Epidermal melanocyte (primary cell): ENCODE results near the gene EBF4.
"Not testable (repeated sequence)": the region's sequence is repeated elsewhere in the genome, so short reads cannot be mapped to it uniquely, and the experiment has no call there.

Experiments
- DNase-seq: peaks from one replicate; pipeline ENCODE4 v3.0.0; 2011; ENCODE audit warnings: low spot score; ENCODE audit not compliant: insufficient read length

The EBF4 gene

DNA sequence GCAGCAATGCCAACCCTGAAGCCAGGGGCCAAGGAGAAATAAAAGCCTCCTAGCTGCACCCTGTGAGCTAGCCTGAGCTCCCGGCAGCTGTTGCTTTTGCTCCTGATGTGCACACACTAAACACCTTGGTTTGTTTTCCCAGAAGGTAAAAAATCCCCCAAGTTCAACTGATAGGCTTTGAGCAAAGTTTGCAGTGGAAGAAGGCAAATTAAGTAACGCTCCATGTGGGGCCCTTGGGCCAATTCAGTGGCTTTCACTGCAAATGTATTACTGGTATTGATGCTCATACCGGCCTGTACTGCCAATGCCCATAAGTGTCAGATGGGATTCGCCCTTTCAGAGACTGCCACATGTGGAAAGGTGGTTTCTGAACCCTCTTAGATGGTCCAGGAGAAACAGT is 19.1 kb upstream of the EBF4 start:
- DNase-seq: no peak

DNA sequence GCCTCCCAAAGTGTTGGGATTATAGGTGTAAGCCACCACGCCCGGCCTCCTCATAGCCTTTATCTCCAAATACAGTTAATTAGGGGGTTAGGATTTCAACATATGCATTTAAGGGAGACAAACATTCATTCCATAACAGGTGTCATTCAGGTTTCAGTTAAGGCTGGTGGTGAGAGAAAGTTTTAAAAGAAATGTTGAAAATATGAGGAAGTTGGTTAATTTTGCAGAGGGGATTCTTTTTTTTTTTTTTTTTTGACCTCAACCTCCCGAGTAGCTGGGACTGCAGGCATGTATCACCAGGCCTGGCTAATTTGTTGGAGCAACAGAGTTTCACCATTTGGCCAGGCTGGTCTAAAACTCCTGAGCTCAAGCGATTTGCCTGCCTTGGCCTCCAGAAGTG is 12.5 kb upstream of the EBF4 start:
- DNase-seq: no peak

DNA sequence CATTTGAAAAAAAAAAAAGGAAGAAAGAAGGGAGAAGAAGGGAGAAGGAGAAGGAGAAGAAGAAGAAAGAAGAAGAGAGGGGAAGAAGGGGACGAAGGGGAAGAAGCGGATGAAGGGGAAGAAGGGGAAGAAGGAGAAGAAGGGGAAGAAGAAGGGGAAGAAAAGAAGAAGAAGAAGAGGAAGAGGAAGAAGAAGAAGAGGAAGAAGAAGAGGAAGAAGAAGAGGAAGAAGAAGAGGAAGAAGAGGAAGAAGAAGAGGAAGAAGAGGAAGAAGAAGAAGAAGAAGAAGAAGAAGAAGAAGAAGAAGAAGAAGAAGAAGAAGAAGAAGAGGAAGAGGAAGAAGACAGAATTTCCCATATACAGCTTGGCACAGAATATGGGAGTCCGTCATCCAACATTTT is 10.5 kb upstream of the EBF4 start:
- not testable (repeated sequence) for DNase-seq

DNA sequence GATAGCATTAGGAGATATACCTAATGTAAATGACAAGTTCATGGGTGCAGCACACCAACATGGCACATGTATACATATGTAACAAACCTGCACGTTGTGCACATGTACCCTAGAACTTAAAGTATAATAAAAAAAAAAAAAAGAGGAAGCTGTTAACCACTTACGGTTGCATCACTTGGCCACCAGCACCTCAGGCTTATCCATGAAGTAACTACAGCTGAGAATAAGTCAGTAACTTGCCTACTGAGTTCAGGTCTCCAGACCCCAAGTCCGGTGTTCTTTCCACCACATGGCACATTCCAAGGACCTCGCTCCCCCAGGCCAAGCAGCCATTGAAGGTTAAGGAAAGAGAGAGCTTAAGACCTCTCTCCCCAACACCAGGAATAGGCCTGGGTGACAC is 7.8 kb upstream of the EBF4 start:
- not testable (repeated sequence) for DNase-seq

DNA sequence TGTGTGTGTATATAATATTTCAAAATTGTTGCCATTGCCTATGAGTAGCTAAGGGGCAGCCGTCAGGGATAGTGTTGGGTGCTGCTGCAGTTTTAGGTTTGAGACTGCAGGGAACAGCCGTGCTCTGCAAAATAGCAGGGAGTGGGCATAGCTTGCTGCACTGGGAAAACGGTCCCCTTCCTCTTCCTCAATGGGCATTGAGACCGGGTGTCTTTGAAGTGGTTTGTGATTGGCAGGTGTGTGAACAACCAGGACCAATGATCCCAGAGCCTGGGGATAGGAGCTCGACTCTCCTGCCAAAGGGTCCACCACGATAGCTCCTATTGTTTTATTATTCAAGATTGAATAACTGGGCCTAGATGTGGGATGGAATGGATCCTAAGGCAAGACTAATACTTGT is 5.1 kb upstream of the EBF4 start:
- no peak for DNase-seq

DNA sequence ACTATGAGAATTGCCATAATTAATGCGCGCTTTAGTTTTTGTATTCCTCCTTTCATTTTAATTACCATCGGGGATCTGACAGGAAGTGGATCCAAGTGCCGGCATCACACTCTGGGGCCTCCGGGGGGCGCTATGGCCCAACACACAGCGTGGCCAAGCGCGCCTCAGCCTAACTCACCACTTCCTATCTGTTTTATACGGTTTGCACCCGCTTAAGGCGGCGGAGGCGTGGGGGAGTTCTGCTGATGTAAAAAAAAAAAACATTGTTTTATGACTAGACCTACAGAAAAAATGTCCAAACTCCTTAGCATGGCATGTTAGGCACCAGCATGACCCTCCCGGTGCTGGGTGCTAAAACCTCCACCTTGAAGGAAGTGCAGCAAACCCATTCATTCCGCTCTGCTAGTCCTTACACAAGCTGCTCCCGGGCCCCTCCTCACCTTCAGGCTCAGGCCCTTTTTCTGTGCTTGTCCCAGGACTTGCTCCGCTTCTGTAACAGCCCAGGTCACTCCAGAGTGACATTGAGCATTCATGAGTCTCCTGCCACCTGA is 4.5 kb upstream of the EBF4 start:
- peak; percentile 76 for DNase-seq

DNA sequence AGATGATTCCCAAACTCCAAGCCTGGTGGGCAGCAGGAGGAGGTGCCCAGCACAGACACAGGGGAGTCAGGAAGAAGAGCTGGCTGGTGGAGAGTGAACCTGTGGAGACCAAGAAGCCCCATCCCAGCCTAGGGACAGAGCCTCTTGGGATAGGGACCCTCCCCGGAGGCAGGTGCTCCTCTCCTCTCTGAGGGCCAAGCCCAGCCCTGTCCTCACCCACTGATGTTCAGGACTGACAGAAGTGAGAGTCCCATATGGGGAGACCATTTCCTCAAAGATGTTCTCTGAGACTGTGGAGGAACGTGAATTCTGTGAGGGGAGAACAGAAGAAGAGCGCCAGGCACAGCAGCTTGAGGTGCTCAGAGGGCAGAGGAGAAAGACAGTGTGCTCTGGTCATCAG is 2.4 kb upstream of the EBF4 start:
- DNase-seq: no peak

DNA sequence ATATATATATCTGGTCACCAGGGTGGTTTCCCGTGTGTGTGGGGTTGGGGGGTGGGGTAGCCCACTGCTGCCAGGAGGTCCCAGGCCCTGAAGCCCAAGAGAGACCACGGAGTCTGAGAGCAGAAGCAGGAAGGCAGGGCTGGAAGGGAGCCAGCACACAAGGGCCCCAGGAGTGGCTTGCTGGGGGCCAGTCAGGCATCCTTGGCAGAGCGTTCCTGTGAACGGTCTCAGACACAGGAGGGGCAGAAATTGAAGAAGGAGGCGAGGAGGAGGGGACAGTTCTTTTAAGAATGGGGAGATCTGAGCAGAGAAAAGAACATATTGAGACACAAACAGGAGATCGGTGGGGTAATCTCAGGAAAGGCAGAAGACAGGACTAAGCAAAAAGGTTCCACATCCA is 1.9 kb upstream of the EBF4 start:
- no peak for DNase-seq

DNA sequence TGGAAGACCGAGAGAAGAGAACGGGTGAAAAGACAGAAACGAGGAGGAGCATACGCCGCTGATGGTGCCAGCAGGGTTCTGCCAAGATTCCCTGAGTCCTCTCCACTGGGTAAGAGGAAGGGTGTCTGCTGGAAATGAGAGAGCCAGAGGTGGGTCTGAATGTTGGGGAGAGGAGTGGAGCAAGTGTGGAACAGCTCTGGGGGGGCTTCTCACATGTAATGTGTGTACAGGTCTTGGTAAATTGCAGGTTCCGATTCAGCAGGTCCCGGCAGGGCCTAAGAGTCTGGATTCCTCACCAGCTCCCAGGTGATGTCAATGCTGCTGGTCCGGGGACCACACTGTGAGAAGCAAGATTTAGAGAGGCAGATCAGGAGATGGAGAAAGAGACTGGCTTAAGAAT is 1.5 kb upstream of the EBF4 start:
- no peak for DNase-seq

DNA sequence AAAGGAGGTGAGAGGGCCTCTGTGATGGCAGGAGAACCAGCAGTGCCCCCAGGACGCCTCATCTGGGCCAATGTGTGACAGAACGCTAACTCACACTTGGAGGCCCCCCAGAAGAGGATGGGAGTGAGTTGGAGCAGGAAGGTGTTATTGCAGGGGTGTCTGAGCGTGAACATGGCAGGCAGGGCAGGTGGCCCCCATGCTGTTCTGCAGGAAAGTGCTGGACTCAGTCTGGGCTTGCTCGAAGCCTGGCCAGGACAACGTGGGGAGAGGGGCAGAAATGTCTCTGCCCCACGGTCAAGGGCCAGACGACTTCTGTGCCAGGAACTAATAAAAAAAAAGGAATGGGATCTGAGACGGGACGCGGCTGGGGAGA is 931 bp upstream of the EBF4 start:
- DNase-seq: no peak

DNA sequence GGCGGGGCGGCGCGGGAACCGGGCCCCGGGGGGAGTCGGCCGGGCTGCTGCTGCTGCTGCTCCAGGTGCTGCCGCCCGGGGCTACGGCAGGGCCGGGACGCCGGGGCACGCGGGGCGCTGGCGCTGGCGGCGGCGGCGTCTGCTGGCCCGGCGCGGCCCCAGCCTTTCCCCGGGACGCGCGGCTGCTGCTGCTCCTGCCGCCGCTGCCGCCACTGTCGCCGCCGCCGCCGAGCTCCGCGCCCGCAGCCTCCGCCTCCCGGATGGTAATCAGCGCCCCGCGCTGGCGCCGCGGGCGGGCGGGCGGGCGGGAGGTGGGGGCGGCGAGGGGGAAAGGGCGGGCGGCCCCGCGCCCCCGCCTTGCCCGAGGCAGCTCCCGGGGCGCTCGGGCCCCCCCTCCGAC is 306 bp downstream of the EBF4 start:
- no peak for DNase-seq

DNA sequence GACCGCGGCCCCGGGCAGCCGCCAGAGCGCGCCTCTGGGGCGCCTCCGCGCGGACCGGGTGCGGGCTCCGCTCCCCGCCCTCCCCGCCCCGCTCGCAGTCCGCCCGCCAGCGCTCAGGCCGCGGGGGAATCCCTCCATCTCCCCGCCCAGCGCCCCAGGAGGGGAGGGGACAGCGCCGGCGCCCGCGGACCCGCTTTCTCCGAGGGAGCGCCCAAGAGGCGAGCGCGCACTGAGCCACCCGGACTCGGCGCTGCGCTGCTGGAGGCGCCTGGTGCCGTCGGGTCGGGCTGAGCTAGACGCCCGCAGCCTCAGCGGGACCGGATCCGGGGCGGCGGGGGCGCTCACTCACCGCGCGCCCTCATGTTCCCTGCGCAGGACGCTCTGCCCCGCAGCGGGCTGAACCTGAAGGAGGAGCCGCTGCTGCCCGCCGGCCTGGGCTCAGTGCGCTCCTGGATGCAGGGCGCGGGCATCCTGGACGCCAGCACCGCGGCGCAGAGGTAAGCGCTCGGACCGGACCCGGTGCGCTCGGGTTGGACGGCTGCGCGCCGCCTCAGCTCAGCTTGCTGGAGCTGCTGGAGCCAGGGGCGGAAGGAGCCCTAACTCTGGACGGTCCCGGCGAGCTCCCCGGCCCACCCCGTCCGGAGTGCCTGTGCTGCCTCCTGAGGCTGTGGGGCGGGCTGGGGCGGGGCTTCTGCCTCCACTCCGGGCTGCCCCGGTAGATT is 867 bp downstream of the EBF4 start:
- no peak for DNase-seq

DNA sequence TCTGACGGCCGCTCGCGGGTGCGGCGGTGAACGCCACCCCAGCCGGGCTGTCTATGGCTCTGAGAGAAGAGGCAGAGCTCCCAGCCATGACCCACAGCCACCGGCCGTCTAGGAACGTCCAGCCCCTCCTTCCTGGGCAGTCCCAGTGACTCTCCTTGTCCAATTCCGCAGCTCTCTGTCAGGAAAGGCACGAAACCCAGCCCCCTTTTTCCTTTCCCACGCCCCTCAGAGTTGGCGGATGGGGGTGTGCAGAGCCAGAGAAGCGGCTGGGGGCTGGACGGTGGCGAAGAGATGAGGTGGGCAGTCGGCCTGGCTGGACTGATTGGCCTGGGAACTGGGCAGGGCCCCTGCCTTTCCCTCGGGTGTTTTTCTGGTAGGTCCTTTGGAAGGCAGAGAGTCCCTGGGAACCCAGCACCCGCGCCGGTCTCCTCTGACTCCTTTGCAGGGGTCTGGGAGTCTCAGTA is 1.5 kb downstream of the EBF4 start:
- no peak for DNase-seq

DNA sequence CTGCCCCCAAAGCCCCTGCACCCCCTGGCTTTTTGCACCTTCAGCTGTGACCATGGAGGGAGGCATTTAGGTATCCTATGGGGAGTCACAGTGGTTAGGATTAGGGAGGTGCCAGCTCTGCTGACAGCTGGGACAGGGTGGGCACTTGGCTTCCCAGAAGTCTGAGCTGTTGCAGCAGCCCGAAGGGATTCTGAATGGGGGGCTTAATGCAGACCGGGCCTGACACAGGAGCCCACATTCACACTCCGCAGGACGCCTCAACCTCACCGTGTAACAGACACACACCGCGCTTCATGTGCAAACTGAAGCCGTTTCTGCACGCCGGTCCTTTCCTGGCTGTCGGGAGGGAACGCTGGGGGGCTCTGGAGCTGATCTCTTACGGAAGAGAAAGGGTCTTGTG is 1.9 kb downstream of the EBF4 start:
- DNase-seq: no peak

DNA sequence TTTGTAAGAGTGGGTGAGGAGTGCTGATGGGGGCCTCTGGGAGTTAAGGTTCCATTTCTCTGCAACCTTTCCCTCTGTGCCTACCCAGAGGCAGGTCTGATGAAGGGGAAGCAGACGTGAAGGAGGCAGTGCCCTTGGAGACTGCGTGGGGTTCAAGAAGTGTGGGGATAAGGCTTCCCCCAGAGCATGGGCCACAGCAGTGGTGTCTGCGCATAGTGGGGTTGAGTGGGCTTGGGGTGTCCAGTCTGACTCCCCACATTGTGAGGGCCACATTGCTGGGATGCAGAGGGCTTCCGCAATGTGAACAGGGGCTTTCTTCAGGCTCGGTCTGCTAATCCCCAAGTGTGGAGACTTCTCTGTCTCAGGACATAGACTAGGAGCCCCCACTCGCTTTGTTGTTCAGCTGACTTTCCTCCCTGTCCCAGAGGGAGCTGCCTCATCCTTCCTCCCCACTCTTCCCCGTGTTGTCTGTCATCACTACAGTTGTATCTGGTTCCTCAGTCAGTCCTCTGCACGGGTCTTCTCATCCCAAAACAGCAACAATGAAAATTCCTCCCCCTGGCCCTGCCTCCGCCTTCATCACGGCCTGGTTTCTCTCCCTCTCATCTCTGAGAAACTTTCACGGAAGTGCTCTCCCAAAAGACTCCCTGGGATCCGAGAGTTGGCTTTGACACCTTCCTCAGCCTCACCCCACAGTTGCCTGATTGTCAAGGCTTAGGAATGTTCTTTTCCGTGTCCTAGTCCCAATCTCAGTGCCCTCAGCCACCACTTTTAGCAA is 2.8 kb downstream of the EBF4 start:
- no peak for DNase-seq

DNA sequence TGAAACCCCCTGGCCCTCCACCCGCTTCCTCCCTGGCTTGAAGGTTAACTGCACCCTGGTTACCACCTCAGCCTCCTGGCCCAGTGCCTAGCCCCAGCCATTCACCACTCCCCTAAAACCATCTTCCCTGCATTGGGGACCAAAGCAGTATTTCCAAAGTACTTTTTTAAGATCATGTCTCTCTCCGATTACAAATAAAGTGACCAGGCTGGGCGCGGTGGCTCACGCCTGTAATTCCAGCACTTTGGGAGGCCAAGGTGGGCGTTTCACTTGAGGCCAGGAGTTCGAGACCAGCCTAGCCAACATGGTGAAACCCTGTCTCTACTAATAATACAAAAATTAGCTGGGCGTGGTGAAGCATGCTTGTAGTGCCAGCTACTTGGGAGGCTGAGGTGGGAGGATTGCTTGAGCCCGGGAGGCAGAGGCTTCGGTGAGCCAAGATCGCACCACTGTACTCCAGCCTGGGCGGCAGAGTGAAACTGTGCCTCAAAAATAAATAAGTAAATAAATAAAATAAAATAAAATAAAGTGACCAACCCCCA is 3.5 kb downstream of the EBF4 start:
- DNase-seq: not testable (repeated sequence)

DNA sequence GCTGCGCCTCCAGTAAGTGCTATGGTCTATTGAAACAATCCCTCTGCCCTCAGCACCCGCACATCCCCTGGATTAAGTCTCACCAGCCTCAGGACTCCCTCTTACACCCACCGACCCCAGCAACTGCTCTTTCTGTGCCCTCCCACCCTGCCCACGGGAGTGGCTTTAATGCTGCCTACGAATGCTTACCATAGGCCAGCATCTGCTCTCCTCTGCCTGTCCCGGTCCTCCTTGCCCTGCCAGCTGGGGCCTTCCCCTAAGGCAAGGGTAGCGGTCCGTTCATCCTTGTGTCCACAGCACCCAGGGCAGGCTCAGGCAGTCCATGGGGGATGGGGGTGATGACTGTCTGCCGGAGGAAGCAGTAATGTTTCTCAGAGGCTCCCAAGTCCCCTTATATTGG is 4.1 kb downstream of the EBF4 start:
- no peak for DNase-seq

DNA sequence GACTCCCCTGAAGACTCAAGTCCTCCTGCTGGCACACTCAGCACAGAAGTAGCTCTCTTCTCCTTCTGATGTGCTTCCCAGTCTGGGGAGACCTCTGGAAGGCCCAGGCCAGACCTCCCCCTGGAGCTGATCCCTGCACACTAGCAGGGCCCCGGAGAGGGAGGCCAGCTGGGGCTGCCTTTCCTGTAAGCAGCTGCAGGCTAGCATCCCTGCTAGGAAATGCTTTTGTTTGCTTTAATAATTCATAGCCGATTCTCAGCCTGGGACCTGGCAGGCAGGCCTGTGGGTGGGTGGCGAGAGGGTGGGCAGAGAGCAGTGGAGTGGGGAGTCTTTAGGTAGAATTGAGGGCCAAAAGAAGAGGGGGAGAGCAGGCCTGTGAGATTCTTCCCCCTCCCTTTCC is 5.2 kb downstream of the EBF4 start:
- DNase-seq: no peak

DNA sequence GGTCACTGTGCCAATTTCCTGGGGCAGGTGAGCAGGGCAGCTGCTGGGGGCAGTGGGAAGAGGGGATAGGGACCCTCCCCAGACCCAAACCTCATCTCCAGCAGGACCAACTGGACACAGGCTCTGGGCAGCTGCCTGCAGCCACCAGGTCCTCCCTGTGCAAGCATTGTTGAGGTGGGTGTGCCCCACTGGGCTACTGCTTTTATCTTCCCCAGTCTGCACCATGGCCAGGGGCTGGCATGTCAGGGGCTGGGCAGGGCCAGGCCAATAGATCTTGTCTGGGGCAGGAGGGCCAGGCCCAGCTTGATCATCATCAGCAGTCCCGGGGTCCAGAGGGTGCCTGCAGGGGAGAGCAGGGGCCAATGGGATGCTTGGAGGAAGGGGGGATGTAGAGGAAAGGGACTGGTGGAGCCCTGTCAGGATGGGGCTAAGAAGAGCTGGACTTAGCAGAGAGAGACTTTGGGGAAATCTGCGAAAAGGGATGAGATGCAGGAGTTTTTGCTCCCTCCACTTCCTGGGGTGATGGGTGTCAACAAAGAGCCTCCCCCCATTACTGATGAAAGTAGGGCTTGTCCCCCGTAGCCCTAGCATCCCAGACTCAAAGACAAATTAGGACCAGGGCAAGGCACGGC is 5.7 kb downstream of the EBF4 start:
- no peak for DNase-seq

DNA sequence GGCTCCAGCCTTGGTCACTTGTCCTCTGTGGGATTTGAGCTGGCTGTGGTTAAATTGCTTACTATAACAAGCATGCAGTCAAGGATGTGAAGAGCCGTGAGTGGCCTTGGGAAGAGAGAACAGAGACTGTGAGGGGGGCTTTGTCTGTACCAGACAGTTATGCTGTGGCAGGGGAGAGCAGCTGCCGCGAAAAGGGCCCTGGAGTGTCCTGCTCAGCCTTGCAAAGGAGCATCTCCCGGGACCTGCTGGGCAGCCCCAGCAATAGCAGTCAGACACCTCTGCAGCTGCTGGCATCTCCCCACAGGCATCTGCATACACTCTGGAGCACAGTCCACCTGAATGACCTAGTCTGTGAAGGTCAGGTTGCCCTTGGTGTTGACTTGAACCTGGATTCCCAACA is 6.3 kb downstream of the EBF4 start:
- no peak for DNase-seq

DNA sequence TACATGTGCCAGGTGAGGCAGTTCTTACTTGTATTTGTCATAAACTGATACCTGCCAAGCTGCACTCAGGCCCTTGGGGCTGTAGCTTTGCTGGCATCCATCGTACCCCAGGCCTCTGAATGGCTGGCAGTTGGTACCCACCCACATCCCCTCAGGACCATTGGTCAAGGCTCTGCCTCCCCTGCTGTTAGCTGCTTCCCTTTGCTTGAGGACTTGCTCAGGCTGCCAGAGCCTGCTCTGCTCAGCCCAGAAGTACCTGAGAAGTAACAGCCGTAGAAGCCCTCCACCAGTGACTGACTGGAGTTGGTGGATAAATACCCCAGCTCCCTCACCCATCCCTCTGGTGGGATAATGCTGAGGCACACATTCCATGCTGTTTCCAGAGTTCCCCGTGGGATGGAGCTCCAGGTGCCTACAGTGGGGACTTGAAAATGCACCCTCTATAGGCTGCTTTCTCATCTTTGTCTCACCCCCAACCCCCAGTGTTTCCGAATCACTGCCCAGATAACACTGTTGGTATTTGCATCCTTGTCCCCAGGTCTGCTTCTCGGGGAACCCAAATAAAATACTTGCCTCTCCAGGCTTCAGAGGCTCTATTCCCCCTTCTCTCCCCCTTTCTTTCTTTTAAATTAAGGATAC is 7.3 kb downstream of the EBF4 start:
- DNase-seq: no peak
